ENCODE results near the gene GALNT17.

GALNT17 gene

DNA sequence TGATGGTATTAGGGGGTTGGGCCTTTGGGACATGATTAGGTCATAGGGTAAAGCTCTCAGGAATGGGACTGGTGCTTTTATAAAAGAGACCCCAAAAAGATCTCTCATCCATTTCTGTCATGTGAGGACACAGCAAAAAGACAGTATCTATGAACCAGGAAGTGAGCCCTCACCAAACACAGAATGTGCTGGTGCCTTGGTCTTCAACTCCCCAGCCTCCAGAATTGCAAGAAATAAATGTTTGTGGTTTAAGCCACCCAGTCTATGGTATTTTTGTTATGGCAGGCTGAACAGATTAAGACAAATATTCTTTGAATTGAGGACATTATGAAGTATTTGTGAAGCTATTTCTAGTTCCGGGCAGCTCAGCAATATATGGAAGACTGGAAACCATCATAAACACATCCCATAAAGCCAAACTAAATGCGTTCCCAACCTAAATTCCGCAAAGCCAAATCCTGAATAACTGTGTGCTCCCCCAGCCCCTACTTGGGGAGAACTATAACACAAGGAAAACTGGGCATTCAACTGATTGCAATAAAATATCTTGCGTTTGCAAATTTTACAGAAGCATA, 153.7 kb downstream of the GALNT17 start:
- no peak for DNase-seq (ENCODE audit: low spot score)

DNA sequence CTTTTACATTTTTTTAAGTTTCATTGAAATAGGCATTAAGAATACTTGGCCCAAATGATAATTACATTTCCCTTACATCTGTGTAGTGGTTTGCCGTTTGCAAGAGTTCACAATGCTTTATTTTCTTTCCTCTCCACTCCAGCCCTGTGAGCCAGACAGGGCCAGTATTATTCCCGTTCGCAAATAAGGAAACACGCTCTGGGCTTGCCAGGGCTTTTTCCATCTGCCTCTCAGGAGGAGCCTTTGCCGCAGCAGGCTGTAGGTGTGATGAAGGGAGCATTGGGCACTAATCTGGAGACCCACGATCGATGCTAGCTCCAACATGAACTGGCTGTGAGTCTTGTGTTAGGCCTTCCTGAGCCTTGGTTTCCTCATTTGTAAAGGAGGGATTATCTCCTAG, 154.4 kb downstream of the GALNT17 start:
- no peak for DNase-seq (ENCODE audit: low spot score)

GRCh38 chr7:71286924-71287323, 155.0 kb downstream of the GALNT17 start:
- no peak for DNase-seq (ENCODE audit: low spot score)

- no peak for DNase-seq (ENCODE audit: low spot score)
These were observed 158.5 kb downstream of the GALNT17 start for GRCh38 chr7:71290452-71290851.

GRCh38 chr7:71298378-71298777, 166.4 kb downstream of the GALNT17 start:
- DNase-seq (ENCODE audit: low spot score) = no peak

DNA sequence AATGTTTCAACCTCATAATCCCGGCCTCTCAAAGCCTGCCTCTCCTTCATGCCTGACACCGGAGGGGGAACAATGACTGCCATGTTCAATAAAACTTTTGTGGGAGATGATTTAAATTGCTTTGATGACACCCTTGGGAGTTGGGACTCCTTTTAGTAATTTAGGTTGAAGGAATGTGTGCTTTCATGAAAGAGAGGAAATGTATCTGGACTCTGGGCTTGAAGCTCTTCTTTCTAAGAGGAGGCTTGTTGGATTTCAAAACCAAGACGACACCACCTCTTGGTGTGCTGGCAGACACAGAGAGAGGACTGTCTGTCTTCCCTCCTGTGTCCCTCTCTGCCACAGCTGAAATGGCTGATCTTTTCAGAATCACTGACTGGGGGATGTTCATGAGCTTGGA, 168.1 kb downstream of the GALNT17 start:
- DNase-seq (ENCODE audit: low spot score) = no peak

- no peak for DNase-seq (ENCODE audit: low spot score)
These were observed 168.7 kb downstream of the GALNT17 start for GRCh38 chr7:71300603-71301002.

DNA sequence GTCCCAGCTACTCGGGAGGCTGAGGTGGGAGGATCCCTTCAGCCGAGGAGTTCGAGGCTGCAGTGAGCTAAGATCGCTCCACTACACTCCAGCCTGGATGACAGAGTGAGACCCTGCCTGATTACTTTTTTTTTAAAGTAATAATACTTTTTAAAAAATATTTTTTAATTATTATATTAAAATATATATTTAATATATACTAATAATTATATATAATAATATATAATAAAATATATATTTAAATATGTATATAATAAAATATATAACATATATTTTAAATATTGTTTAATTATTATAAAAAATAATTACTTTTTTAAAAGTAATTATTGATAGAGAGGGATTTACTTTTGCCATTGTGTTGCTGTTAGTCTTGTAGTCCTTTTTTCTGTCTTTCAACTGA, 169.2 kb downstream of the GALNT17 start:
- no peak for DNase-seq (ENCODE audit: low spot score)

DNA sequence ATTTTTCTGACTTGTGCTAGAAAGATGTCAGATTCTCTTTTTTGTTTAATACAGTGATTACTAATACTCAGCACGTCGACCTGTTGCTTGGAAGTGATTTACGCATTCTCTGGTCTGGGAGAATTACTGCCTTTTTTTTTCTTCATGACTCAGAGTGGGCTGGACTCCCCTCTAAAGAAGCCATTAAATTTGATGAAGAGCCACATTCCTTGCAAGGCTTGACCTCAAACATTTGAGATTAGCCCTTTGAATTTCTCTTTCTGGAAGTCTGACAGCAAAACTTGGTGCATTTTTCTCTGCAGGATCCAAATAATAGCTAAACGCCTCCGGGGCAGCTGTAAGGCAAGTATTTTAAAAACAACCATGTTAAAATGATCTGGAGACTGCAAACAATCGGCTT, 171.6 kb downstream of the GALNT17 start:
- no peak for DNase-seq (ENCODE audit: low spot score)

DNA sequence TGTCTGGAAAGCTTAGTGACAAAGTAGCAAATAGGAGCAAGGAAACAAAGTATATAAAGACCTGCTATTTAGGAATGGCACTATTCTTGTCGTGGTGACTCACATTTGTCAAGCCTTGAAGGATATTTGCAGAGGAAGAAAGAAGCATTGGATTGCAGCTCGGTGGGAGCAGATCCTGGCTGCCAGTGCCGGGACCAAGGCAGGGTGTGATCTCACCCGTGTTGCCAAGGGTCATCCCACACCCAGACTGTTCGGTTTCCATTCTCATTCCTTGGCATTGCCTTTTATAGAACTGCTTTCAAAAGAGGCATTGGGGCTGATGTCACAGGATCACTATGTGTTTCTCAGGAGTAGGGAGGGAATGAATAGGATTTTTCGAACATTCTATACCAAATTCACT, 176.2 kb downstream of the GALNT17 start:
- no peak for DNase-seq (ENCODE audit: low spot score)

GRCh38 chr7:71311576-71311975, 179.6 kb downstream of the GALNT17 start:
- no peak for DNase-seq (ENCODE audit: low spot score)

- DNase-seq (ENCODE audit: low spot score) = no peak
These were observed 181.0 kb downstream of the GALNT17 start for GRCh38 chr7:71312755-71313490.

DNA sequence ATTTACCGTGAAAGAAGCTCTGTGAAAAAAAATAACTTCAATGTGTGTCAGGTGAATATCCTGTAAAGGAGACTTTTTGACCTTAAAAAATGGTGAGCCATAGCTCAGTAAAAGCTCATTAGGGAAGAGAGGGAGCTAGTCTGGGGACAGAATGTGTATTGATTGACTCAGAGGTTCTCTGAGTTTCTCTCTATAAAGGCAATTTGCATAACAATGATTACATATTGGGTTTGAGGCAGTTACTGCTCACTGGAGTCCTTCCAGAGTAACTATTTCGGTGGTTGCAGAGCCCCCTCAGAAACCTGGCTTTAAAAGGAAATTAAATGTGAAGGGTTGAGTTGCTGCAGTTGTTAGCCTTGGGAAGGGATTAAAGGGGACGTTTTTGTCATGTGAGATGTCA, 181.6 kb downstream of the GALNT17 start:
- DNase-seq (ENCODE audit: low spot score) = no peak

DNA sequence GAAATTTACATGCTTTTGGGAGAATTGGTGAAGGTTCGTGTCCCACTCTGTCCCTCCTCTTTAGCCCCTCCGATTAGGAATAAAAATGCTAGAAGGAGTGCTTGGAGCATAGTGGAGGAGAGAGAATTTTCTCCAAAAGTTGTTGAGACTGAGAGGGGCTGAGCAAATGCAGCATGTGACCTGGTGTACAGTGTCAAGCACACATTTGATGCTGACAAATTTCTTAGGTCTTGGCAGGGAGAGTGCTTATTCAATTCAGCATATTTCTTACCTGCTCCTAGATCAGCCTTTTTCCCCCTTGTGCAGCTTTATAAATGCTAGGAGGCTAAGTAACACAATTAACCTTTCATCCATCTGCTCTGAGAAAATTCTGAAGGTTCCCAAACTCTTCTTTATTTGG, 189.0 kb downstream of the GALNT17 start:
- DNase-seq (ENCODE audit: low spot score) = no peak

GRCh38 chr7:71322201-71322600, 190.3 kb downstream of the GALNT17 start:
- no peak for DNase-seq (ENCODE audit: low spot score)

- DNase-seq (ENCODE audit: low spot score) = no peak
These were observed 191.8 kb downstream of the GALNT17 start for GRCh38 chr7:71323726-71324125.

- no peak for DNase-seq (ENCODE audit: low spot score)
These were observed 193.2 kb downstream of the GALNT17 start for GRCh38 chr7:71325151-71325550.

- no peak for DNase-seq (ENCODE audit: low spot score)
These were observed 194.7 kb downstream of the GALNT17 start for GRCh38 chr7:71326595-71326994.

- no peak for DNase-seq (ENCODE audit: low spot score)
These were observed 196.0 kb downstream of the GALNT17 start for GRCh38 chr7:71327946-71328345.

GRCh38 chr7:71329030-71329660, 197.2 kb downstream of the GALNT17 start:
- no peak for DNase-seq (ENCODE audit: low spot score)

DNA sequence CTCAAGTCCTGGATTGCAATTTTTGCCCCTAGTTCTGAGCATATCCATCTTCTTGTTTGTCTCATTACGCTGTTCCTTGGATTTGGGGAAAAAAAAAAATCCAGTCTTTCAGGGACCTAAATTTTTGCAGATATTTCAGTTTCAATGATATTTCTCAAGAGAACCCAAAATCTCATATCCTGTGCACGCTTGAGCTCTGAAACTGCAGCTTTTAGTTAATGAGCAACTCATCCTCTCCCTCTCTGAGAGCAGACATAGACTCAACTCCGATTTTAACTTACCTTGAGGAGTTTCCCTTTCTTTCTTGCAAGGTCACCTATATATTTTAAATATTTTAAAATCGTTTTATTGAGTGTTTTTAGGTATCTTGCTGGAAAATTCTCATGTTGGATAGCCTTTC, 200.3 kb downstream of the GALNT17 start:
- DNase-seq (ENCODE audit: low spot score) = no peak

DNA sequence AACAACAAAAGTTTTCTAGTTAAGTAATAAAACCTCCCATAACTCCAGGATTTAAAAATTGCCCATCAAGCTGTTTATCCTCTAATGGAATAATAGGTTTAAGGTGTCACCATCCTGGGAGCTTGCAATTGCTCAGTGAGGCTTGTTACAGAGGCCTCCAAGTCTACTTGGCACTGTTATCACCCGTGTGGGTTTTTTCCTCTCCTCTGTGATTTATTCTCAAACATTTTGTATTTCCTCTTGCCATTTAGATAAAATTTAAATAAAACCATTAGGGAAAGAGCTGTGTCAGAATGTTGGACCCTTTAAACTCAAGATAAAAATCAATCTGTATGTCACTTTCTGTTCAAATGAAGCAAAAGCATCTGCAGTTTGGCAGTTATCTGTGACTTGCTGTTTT, 202.6 kb downstream of the GALNT17 start:
- DNase-seq (ENCODE audit: low spot score) = no peak

DNA sequence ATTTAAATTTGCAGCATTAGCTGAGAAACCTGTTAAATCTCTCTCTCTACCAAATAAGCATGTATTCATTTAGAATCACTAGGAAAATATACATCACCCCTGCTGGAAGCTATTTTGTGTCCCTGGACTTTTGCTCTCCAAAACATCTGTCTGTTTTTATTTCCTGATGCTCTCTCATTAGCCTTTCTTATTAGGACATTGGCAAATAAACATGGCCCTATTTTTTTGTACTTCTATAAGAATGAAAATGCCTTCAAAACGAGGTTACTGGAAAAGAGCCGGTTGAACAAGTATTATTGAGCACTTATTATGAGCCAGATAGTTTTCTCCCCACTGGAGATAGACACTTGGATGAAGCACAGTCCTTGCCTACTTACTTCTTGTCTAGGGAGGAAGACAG, 206.9 kb downstream of the GALNT17 start:
- DNase-seq (ENCODE audit: low spot score) = no peak

DNA sequence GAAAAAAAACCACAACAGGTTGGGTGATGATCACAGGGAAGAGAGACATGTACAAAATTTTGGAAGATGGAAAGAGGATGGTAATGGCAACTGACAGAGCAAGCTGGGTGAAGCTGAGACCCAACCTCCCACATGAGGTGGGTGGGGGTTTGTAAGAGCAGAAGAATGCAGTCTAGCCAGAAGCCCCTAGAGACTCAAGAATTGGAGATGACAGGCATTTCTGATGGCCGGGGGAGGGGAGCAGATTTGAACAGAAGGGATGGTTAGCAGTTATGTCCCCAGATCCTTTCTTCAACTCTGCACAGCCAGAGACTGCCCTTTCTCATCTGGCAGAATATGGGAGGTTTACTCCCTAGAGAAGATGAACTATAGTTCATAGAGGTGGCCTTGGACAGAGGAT, 208.0 kb downstream of the GALNT17 start:
- DNase-seq (ENCODE audit: low spot score) = no peak

Measured in CD4-positive, alpha-beta T cell treated with Interleukin-6 at 100 ng/mL for 8 hours (primary cell).